ENCODE data around the gene SLITRK1.

- no peak for TF ChIP-seq CTCF (IDR thresholded peaks at IDR 0.05; ENCODE audit: extremely low read depth in 1 of 2, insufficient read depth in 1 of 2, low read depth in 1 of 2, low read length in 2 of 2)
- TF ChIP-seq POLR2A (IDR thresholded peaks at IDR 0.05; ENCODE audit: low read depth, low read length), result no peak
- TF ChIP-seq GATA2 (IDR thresholded peaks at IDR 0.05; ENCODE audit: insufficient read depth, insufficient read length, low read depth, low read length), result no peak
- no peak for TF ChIP-seq POLR2AphosphoS5 (IDR thresholded peaks at IDR 0.05; ENCODE audit: insufficient read depth, low read depth, low read length)
- no peak for TF ChIP-seq EZH2 (IDR thresholded peaks at IDR 0.05; ENCODE audit: borderline replicate concordance, low read depth, low read length, severe bottlenecking)
- TF ChIP-seq MAX (IDR thresholded peaks at IDR 0.05; ENCODE audit: insufficient read depth, insufficient read length), result no peak
- no peak for TF ChIP-seq MYC (IDR thresholded peaks at IDR 0.05; ENCODE audit: low read depth, low read length)
Measured at GRCh38 chr13:83906240-83906820, 24.1 kb upstream of the SLITRK1 start.

Data from endothelial cell of umbilical vein (primary cell).